GM04503 (cell line): ENCODE data around the gene NCMAP.

ENCODE experiments used
- DNase-seq: peaks from one replicate; pipeline ENCODE4 v3.0.0-alpha.2; 2012; ENCODE audit warnings: low read depth

Gene NCMAP

DNA sequence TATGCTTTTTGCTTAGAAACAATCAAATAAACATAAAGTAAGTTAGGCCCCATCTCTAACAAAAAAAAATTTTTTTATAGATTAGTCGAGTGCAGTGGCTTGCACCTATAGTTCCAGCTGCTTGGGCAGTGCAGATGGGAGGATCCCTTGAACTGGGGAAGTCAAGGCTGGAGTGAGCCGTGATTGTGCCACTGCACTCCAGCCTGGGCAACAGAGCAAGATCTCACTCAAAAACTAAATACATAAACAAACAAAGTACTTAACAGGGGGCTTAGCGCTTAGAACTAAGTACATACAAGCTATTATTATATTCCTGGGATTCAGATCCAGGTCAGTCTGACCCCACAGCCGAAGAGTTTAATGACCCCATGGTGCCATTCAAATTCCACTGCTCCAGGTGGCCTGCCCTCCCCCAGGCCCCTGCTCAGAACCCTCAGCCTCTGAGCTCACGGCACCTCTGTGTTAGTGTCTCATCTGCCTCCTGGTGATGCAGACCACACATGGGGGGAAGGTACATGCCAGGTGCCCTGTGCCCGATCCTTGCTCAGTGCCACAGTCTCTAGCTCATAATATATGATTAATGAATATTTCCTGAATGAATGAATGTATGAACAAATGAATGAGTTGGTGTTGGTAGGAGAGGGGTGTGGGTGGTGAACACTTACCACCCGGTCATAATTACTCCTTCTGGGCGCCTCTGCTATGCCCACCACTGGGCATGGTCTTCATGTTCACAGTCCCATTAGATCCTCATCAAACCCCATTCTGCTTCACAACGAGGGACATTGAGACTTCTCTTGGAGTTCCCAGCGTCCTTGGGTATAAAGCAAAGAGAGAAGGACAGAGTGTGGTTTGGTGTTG lies 14.6 kb downstream of the NCMAP start:
- DNase-seq, result no peak

DNA sequence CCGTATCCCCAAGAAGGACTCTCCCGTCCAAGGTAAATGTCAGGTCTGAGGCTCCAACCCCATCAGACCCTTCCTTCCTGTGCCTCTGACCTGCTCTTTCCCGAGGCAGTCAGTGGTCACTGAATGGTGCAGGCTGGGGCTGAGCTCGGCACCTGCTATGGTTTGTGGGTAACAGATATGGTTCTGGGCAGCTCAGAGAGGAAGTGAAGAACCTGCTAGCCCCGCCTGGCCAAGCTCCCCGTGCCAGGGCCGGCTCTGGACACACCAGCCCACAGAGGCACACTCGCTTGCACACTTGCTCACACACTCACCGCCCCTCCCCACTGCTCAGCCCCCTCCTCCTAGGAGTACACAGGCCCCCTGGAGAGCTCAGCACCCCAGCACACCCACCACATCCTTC lies 16.4 kb downstream of the NCMAP start:
- no peak for DNase-seq

DNA sequence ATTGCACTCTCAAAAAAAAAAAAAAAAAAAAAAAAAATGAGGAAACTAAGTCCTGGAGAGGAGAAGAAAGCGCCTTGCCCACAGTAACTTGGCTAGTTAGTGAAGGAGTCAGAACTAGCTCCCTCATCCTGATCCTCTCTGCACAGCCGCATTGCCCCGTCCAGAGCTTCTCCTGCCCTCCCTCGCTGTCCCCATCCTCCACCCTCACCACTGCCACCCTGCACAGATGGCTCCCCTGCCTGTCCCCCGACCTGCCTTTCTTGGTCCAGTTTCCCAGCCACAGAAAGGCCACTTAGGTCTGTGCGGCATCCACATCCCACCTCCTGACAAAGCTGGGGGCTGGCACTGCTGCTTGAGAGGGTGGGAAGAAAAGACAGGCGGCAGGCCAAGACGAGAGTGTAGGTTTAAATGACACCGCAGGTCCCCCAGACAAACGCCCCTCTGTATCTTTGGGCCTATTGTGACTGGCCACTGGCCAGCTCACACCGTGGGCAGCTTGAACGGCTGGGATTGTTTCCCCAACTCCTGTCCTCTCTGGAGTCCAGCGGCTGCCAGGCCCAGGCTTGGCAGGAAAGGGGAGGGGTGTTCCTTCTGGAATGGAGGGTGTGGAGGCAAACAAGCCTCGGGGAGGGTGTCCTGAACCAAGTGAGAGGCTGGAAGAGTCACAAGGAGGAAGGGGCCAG lies 20.2 kb downstream of the NCMAP start:
- DNase-seq, result no peak

DNA sequence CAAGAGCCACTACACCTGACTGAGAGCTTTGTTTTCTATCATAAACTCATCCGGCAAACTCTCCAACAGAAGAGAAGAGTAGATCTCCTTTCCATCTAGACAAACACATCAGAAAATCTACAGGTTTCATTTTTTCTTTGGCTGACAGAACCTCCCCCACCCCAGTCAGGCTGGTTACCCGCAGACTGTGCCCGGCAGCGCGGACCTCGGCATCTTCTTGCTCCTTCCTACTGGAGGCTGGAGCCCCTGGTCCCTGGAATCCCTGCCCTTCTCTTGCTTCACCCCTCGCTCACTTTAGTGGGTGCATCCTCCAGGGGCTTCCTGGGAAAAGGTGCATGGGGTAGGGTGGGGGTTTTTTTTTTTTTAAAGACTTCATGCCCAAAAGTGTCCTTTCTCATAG lies 23.0 kb downstream of the NCMAP start:
- no peak for DNase-seq

DNA sequence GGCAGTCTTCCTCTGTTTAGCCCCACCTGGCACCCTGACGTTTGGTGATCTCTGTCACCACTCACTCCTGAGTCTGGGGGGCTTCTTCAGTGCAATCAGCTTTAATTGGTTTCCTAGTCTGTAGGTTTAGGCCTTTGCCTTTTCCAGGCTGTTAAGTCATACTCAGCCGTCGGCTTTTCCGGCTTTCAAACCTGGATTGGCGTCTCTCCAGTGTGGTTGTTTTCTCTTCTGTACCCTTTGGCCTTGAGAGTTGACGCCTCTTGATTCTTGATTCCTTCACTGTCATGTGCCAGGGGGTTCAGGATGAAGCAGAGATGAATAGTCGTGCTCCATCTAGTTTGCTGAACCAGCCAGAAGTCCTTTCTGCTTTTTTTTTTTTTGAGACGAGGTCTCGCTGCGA lies 24.9 kb downstream of the NCMAP start:
- no peak for DNase-seq

DNA sequence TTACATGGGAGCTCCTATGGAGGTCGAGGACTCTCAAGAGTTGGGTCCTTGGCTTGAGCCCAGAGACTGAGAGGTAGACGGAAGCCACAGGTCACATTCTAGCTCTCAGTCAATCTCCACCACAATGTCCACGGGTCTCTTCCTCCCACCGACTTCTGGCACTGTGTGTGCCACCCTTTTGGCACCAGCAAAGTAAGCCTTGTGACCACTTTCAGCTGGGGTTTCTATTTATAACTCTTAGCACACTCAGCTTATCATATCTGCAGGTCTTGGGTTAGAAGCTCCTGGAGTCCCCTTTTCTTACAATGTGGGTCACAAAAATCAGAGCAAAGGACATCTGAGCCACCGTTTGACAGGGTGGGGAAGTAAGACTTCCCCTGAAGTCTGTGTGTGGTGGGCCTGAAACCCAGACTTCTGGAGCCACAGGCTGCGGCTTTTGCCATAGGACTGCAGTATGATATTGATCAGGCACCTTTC lies 28.3 kb downstream of the NCMAP start:
- DNase-seq, result no peak

DNA sequence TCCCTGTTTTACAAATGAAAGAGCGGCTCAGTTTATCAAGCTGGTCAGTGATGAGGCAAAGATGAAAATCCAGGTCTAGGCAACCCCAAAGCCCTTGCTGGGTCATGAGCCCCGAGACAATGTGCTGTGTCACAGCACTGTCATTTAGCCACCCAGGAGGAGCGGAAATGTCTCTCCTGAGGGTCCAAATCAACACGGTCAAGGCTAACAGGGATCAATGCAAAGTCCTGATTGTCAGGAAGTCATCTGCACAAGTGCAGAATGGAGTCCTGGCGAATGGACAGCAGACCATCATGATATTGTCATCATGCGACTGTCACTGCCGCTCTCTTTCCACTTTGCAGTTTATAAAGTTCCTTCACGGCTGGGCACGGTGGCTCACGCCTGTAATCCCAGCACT lies 30.2 kb downstream of the NCMAP start:
- no peak for DNase-seq

DNA sequence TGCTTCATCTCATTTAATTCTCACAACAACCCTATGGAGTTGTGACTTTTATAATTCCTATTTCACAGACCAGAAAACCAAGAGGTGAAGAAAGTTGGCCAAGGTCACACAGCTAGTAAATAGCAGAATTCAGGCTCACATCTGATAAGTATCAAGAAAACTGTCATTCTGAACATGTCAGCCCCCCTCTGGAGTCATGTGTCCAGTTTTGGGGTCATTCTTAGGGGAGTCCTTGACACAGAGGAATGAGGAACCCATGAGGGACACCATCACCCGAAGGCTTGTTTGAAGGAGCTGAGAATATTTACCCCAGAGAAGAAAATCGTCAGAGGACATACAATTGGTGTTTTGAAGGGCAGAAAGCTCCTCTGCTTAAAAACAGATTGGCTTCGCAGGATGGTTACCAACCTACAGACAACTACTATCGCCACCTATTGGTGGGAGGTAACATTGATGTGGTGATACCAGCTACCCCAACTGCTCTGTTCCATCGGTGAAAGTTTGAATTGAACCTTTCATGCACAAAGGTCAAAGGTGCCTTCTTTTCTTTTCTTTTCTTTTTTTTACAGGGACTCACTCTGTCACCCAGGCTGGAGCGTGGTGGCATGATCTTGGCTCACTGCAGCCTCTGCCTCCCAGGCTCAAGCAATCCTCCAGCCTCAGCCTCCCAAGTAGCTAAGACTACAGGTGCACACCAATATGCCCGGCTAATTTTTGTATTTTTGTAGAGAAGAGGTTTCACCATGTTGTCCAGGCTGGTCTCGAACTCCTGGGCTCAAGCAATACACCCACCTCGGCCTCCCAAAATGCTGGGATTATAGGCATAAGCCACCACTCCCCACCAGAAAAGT lies 31.3 kb downstream of the NCMAP start:
- no peak for DNase-seq

DNA sequence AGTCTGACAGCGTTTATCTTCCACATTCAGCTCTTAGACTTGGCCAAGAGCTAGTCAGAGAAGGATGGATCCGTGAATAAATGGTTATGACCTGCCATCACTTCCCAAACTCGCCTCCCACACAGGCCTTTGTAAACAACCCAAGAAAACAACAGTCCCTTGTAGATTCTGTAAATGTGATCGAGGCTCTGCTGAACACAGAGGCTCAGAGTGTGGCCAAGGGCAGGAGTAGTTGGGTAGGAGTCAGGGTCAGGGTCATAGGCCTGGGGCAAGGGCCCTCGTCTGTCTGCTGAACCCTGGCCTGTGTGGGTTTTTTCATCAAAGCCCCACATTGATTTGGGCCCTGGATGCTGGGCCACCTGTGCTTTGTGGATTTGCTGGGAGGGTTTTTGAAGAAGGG lies 32.7 kb downstream of the NCMAP start:
- DNase-seq, result no peak

DNA sequence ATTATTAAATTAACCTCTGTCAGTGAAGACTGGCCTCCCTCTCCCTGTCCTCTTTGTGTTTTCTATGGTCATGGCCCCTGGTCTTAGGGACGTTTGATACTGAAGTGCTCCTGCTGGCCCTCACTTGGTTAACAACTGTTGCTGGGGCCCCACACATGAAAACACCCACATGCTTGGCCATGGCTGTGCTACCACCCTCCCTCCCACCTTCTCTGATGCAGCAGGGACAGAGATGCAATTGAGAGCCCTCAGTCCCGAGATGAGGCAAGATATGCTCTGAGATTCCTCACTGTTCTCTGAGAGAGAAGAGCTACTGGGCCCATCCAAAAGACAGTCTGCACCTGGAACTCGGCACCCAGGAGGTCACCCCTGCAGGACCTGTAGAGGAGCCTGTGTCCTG lies 33.3 kb downstream of the NCMAP start:
- no peak for DNase-seq

DNA sequence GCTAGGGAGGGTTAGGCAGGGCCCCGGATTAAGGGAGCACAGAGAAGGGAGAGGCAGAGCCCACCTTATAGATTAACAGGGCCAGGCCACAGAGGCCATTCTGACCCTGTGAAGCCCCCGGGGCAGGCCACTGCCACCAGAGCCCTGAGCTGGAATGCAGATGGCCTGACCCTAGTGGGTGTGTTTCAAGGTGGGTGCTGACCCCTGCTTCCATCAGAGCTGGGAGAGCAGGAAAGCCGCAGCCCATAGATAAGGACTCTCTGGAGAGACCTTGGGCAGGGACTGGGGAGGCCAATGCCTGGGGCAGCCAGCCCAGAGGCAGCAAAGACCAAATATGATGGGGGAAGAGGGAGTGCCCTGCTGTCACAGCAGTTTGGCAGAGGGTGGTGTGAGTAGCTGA lies 35.9 kb downstream of the NCMAP start:
- DNase-seq, result no peak

DNA sequence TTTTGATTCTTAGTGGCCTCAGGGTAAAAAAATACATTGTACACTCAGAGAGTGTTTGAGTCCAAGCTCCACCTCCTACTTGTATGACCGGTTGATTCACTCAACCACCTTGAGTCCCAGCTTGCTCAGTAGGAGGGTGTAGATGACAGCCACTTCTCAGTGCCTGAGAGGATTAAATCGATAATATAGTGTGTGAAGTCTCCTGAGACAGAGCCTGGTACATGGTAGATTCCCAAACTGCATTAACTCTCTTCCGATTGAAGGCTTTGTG lies 38.4 kb downstream of the NCMAP start:
- DNase-seq, result no peak

DNA sequence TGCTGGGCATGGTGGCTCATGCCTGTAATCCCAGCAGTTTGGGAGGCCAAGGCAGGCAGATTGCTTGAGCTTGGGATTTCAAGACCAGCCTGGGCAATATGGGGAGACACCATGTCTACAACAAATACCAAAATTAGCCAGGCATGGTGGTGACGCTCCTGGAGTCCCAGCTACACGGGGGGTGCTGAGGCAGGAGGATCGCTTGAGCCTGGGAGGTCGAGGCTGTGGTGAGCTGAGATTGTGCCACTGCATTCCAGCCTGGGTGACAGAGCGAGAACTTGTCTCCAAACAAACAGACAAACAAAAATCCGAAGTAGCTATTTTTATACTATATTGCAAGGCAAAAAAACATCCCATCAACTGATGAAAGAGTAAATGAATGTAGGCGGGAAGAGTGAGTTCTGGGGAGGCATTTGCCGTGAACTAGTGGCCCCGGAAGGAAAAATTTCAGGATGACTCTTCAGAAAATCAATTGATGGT lies 40.6 kb downstream of the NCMAP start:
- DNase-seq, result no peak

DNA sequence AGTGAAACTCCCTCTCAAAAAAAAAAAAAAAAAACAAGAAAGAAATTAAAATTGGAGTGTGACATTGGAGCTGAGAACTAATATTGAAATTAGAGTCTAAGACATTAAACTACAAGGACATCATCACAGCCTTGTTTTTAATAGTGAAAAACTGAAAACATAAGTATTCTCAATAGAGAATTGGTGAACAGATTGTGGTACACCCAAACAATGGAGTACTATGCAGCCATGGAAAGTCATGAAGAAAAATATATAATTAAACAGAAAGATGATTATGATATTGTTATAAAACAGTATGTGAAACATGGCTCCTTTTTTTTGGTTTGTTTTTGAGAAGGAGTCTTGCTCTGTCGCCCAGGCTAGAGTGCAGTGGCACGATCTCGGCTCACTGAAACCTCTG lies 43.4 kb downstream of the NCMAP start:
- no peak for DNase-seq

DNA sequence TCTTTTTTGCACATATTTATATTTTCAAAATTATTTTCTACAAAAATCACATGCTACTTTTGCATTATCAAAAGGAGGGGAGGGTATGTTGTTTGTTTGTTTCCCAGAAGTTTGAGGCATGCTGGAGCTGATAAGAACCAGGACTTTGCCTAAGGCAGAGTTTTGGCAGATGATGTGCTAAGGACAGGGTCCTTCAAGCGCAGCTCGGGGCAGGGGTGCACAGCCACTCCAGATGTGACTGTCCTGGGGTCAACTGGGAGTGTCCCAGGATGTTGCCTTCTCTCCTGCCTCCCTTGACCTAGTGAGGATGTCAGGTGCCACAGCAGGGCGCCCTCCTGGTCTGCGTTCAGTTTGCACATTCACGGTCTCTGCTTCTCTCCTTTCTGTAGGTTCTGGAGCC lies 44.7 kb downstream of the NCMAP start:
- no peak for DNase-seq

DNA sequence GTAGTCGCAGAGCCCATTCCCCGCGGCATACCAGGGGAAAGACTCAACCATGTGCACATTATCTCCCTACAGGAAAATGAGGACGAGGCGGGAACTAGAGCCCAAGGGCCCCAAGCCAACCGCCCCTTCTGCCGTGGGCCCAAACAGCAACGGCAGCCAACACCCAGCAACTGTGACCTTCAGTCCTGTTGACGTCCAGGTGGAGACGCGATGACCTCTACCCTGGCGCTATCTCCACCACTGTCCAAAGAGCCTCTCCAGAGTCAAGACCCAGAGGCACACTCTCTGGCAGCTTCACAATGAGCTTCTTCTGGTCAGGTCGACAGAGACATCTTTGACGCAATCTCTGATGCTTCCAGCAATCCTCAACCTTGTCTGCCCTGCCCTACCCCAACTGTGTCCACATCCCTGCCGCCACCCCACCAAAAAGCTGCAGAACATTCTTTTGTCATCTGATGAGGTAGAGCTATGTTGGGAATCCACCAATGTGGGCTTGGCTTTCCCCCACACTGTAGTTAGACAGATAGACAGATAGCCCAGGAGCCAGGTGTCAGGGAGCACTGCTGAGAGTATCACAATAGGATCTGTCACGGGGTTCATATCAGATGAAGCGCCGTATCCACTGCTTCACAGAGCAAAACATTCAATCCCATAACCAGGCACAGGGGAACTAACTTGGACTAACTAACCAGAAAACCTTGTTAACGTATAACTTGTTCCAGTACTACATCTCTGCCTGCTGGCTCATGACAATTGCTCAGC lies 49.8 kb downstream of the NCMAP start:
- no peak for DNase-seq

DNA sequence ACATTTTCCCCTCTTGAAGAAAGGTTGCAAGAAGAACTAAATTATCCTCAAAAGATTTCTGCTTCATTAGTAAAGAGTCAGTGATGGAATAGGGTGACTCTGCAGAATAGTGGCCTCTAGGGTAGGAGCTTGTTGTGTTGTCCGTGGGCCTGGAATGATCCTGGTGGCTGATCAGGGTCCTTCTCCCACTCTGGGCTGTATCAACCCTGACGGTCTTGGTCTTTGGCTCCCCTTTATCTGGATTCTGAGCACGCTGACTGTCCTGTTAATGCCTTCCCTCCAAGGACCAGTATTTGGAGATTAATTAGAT lies 50.4 kb downstream of the NCMAP start:
- DNase-seq, result no peak

DNA sequence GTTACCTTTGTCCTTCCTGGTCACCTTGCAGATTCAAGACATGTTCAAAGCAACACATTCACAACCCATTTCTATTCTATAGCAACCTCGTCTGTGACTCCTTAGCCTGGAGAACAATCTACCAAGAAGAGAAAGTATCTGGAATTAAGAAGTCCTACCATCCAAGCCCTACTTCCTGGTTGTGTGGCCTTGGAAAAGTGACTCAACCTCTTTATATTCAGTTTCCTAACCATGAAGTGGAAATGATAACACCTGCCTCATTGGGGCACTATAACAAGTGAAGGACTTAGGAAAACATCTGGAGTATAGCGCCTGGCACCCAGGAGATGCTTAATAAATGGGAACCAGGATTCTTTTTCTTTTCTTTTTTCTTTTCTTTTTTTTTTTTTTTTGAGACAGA lies 50.7 kb downstream of the NCMAP start:
- no peak for DNase-seq

DNA sequence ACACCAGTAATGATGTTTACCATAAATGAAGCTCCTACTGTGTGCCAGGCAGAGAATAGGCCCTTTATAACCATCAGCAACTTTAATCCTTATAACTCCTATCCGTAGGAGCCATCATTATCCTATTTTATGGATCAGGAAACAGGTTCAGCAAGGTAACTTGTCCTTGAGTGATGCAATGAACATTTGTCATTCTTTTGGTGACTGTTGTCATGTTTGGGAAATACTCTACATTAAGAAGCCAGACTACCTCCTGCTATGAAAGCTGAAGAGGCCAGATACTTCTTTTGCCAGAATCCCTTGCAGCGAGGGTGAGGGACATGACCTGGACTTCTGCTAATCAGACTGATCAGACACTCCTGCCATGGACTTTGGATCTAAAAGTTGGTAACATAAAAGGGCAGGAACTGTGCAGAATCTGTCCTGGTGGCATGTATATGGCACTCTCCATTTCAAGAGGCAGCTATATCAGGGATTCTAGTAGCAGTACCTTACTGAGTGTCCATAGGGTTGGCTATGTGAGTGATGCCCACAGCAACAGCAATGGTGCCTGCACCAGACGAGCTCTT lies 54.1 kb downstream of the NCMAP start:
- no peak for DNase-seq

DNA sequence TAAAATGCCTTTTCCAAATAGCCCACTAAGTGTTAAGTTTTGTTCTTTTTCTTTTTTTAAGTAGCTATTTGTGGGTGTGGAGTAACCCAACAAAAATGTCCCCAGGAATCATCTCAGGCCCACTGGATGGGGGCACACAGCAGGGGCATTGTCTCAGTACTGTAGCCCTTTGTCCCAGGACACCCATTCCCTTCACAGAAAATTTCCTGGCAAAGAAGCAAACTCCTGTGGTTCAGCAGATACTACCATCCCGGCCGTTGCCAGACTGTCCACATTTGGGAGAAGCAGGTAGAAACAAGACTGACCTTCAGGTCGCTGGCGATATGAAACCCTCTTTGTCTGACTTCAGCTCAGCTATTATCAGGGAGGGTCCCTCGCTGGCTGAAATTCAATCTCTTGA lies 63.5 kb downstream of the NCMAP start:
- DNase-seq, result no peak

DNA sequence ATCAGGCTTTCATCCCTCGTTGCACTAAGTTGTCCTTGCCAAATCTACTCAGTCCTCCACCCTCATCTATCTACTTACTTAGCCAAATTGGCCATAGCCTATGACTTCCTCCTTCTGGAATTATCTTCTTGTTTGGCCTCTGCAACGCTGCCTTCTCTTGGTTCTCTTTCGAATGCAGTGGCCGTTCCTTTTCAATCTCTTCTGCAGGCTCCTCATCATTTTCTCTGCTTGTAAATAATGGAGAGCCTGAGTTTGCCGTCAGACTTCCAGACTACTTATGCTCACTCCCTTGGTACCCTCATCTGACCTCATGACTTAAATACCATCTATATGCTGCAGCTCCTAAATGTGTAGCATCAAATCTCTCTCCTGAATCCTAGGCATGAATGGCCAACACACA lies 64.8 kb downstream of the NCMAP start:
- DNase-seq, result no peak

DNA sequence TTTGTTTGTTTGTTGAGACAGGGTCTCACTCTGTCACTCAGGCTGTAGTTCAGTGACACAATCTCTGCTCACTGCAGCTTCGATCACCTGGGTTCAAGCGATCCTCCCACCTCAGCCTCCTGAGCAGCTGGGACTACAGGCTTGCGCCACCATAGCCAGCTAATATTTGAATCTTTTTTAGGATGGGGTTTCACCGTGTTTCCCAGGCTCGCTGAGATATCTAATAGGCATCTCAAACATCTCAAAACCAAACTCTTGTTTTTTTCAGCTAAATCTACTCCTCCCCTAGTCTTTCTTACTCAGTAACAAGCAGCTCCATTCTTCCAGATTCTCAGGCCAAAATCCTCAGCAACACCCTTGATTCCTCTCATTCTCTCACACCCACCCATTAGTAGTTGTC lies 65.2 kb downstream of the NCMAP start:
- no peak for DNase-seq
